OCI-LY1 (cell line): Measurements from ENCODE around the gene AP4S1.

Experiments
- H2AFZ ChIP-seq: fragments of 200-600 bp; sonication (generic), shearing (Covaris generic); 2 replicates; pipeline ENCODE4 v1.6.0; 2014; ENCODE audit warnings: antibody characterized with exemption, mild to moderate bottlenecking, low read length
- H3F3A ChIP-seq: fragments of 200-600 bp; sonication (generic), shearing (Covaris generic); 2 replicates; pipeline ENCODE4 v1.6.0; 2014; ENCODE audit warnings: mild to moderate bottlenecking, antibody characterized with exemption, low read length, moderate library complexity; ENCODE audit not compliant: insufficient read depth
- H3K27ac ChIP-seq: fragments of 200-600 bp; sonication (generic); 2 replicates; pipeline ENCODE4 v1.5.1; 2014; ENCODE audit warnings: low read length, mixed run types, mild to moderate bottlenecking, low read depth; ENCODE audit not compliant: poor library complexity, severe bottlenecking
- H3K27me3 ChIP-seq: fragments of 200-600 bp; sonication (generic); 2 replicates; pipeline ENCODE4 v1.6.0; 2014; ENCODE audit warnings: antibody characterized with exemption, mild to moderate bottlenecking, low read length, moderate library complexity; ENCODE audit not compliant: insufficient read depth
- H3K36me3 ChIP-seq: fragments of 200-600 bp; sonication (generic); 2 replicates; pipeline ENCODE4 v1.6.1; 2014; ENCODE audit warnings: mild to moderate bottlenecking, antibody characterized with exemption, low read length, moderate library complexity, mixed read lengths; ENCODE audit not compliant: insufficient read depth
- H3K4me1 ChIP-seq: fragments of 200-600 bp; sonication (generic); 2 replicates; pipeline ENCODE4 v1.5.1; 2014; ENCODE audit warnings: mild to moderate bottlenecking, low read length, moderate library complexity; ENCODE audit not compliant: insufficient read depth, severe bottlenecking
- H3K4me2 ChIP-seq: fragments of 200-600 bp; sonication (generic), shearing (Covaris generic); 2 replicates; pipeline ENCODE4 v1.6.1; 2014; ENCODE audit warnings: low read length
- H3K4me3 ChIP-seq: fragments of 200-600 bp; sonication (generic); 2 replicates; pipeline ENCODE4 v1.5.1; 2014; ENCODE audit warnings: low read length, low read depth, mild to moderate bottlenecking, mixed read lengths; ENCODE audit not compliant: poor library complexity, severe bottlenecking
- H3K79me2 ChIP-seq: fragments of 200-600 bp; shearing (Covaris generic); 2 replicates; pipeline ENCODE4 v1.6.1; 2016; ENCODE audit warnings: mixed run types, low read length, mixed read lengths; ENCODE audit not compliant: insufficient read depth
- H3K9ac ChIP-seq: fragments of 200-600 bp; sonication (generic), shearing (Covaris generic); 2 replicates; pipeline ENCODE4 v1.6.1; 2014; ENCODE audit warnings: mild to moderate bottlenecking, low read length, mixed read lengths
- H3K9me2 ChIP-seq: fragments of 200-600 bp; sonication (generic), shearing (Covaris generic); 2 replicates; pipeline ENCODE4 v1.6.1; 2014; ENCODE audit warnings: low read depth, mild to moderate bottlenecking, low read length, mixed read lengths
- H3K9me3 ChIP-seq: fragments of 200-600 bp; shearing (Covaris generic); 2 replicates; pipeline ENCODE4 v1.6.1; 2014; ENCODE audit warnings: low read length, mixed read lengths
- H4K20me1 ChIP-seq: fragments of 200-600 bp; sonication (generic), shearing (Covaris generic); 2 replicates; pipeline ENCODE4 v1.6.0; 2016; ENCODE audit warnings: mild to moderate bottlenecking, low read length; ENCODE audit not compliant: insufficient read depth
- CTCF ChIP-seq: fragments of 200-600 bp; sonication (generic), shearing (Covaris generic); IDR thresholded peaks from 2 replicates; pipeline ENCODE4 v1.5.1; 2017; ENCODE audit warnings: mild to moderate bottlenecking, antibody characterized with exemption, low read length, moderate library complexity, mixed read lengths
- EZH2 ChIP-seq: fragments of 200-600 bp; sonication (generic), shearing (Covaris generic); IDR thresholded peaks from 2 replicates; pipeline ENCODE4 v1.8.0; 2017; ENCODE audit warnings: borderline replicate concordance, mixed run types, mild to moderate bottlenecking, antibody characterized with exemption, low read length, moderate library complexity, mixed read lengths

Gene AP4S1

DNA sequence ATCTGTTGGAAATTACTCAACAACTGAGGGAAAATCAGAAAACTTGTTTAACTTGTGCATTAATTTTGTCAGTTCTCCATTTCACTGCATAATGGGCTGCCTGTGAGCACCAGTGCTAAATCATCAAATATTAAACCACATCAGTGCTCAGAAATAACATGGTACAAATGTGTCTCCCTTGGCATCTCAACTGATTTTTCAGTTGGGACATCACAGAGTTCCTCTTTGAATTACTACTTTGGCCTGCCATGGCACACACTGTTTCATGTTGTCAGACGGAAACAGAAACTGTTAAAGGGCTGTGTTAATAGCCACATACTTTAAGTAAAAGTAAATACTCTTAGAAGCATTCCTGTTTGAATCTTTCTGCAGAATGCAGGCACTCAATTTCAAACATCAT lies 42.8 kb downstream of the AP4S1 start:
- no peak for TF ChIP-seq CTCF
- no peak for TF ChIP-seq EZH2
- no peak overlapping the region for H3K9ac ChIP-seq
- H3K4me2 ChIP-seq = no peak overlapping the region
- no peak overlapping the region for H3K27ac ChIP-seq
- H3K4me3 ChIP-seq = no peak overlapping the region
- H3K36me3 ChIP-seq = no peaks in the 10 kb centered on the region
- H3K79me2 ChIP-seq = no peaks in the 10 kb centered on the region
- no peaks in the 10 kb centered on the region for H3K27me3 ChIP-seq
- H2AFZ ChIP-seq = no peak overlapping the region
- no peaks in the 10 kb centered on the region for H4K20me1 ChIP-seq
- H3K9me3 ChIP-seq = no peaks in the 10 kb centered on the region
- no peaks in the 10 kb centered on the region for H3K9me2 ChIP-seq
- no peaks in the 10 kb centered on the region for H3K4me1 ChIP-seq
- no peaks in the 10 kb centered on the region for H3F3A ChIP-seq

- no peaks in the 10 kb centered on the region for H3K9me3 ChIP-seq
- no peaks in the 10 kb centered on the region for H3K27me3 ChIP-seq
- no peaks in the 10 kb centered on the region for H3K9me2 ChIP-seq
- no peak overlapping the region for H3K4me3 ChIP-seq
- H3K36me3 ChIP-seq = no peaks in the 10 kb centered on the region
- no peaks in the 10 kb centered on the region for H3K79me2 ChIP-seq
- H2AFZ ChIP-seq = no peak overlapping the region
- no peak overlapping the region for H3K9ac ChIP-seq
- no peak overlapping the region for H3K4me2 ChIP-seq
- TF ChIP-seq EZH2 = no peak
- TF ChIP-seq CTCF = no peak
- H3K4me1 ChIP-seq = no peaks in the 10 kb centered on the region
- H3F3A ChIP-seq = no peaks in the 10 kb centered on the region
- H3K27ac ChIP-seq = no peak overlapping the region
- no peaks in the 10 kb centered on the region for H4K20me1 ChIP-seq
These were observed 43.9 kb downstream of the AP4S1 start for GRCh38 chr14:31069343-31069742.

DNA sequence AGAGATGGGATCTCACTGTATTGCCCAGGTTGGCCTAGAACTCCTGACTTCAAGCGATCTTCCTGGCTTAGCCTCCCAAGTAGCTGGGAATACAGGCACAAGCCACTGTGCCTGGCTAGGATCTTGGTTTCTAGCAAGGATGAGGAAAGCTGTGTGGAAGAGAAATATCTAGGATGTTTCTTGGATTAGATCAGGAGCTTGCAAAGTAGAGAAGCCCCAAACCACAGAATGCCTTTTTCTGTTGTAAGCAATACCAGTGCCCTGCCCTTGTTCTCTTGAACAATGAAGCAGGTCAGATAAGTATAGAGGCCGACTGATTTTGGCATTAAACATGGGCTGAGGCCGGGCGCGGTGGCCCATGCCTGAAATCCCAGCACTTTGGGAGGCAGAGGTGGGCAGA lies 45.0 kb downstream of the AP4S1 start:
- H3K4me1 ChIP-seq = no peaks in the 10 kb centered on the region
- no peaks in the 10 kb centered on the region for H4K20me1 ChIP-seq
- no peak overlapping the region for H3K4me2 ChIP-seq
- H3K36me3 ChIP-seq = peaks cover 6% of the 10 kb centered on the region; the same call in 1 of the 2 replicates
- H2AFZ ChIP-seq = no peak overlapping the region
- H3K9ac ChIP-seq = no peak overlapping the region
- H3F3A ChIP-seq = no peaks in the 10 kb centered on the region
- no peaks in the 10 kb centered on the region for H3K9me3 ChIP-seq
- H3K79me2 ChIP-seq = no peaks in the 10 kb centered on the region
- no peak overlapping the region for H3K27ac ChIP-seq
- no peak overlapping the region for H3K4me3 ChIP-seq
- no peaks in the 10 kb centered on the region for H3K9me2 ChIP-seq
- TF ChIP-seq CTCF = no peak
- TF ChIP-seq EZH2 = no peak
- H3K27me3 ChIP-seq = no peaks in the 10 kb centered on the region
